ENCODE data around the gene AK2. TPM values are rescaled to one million over a fixed set of nuclear protein-coding genes. Genes with fewer than 3 reads are reported as not detected.
A peak's percentile ranks its signal among the peaks of the same experiment; 100 is the strongest.
"Not testable (repeated sequence)": the region's sequence is repeated elsewhere in the genome, so short reads cannot be mapped to it uniquely, and the experiment has no call there.

Gene AK2
- total RNA-seq, 1 experiment from 2014 or later: 326 TPM

GRCh38 chr1:32988665-32989064 lies 48.0 kb downstream of the AK2 start:
- in situ Hi-C loops (cut with HindIII; ENCODE audit: low pct_unique_long_range_greater_than_20kb, low sequenced_read_pairs): no loop called here
- no peak for DNase-seq (ENCODE audit: low read depth)

- in situ Hi-C loops (cut with HindIII; ENCODE audit: low pct_unique_long_range_greater_than_20kb, low sequenced_read_pairs): no loop called here
- no peak for DNase-seq (ENCODE audit: low read depth)
Measured at GRCh38 chr1:32985226-32985625, 51.5 kb downstream of the AK2 start.

DNA sequence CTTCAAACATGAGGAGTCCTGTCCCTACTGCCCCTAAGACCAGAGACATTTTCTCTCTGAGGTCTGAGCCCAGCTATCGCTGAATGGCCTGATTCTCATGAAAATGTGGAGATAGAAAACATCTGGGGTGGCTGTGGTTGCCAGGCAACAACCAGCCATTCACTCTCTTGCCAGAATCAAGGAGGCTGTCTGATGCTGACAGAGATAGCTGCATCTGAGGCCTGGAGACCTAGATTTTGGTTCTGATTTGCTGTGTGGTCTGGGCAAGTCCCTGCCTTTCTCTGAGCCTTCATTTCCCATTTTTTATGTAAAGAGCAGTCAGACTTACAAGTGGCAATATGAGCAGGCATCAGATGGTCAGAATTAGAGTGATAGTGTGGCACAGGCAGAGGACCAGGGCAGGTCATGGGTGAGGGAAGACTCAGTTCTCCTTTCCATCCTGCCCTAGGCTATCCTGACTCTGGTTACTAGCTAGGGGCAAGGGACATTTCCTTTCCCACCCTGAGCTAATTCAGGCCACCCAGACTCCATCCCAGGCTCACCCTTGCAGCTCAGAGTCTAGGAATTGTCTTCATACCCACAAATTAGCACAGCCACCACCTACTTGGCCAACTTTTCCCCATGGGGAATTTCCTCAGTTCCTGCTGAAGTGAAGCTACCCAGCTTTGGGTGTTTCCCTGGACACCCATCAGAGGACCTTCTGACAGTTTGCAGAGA lies 52.1 kb downstream of the AK2 start:
- DNase-seq (ENCODE audit: low read depth): no peak
- in situ Hi-C loops (cut with HindIII; ENCODE audit: low pct_unique_long_range_greater_than_20kb, low sequenced_read_pairs): no loop called here

- no peak for DNase-seq (ENCODE audit: low read depth)
- in situ Hi-C loops (cut with HindIII; ENCODE audit: low pct_unique_long_range_greater_than_20kb, low sequenced_read_pairs): no loop called here
Measured at GRCh38 chr1:32984090-32984454, 52.6 kb downstream of the AK2 start.

DNA sequence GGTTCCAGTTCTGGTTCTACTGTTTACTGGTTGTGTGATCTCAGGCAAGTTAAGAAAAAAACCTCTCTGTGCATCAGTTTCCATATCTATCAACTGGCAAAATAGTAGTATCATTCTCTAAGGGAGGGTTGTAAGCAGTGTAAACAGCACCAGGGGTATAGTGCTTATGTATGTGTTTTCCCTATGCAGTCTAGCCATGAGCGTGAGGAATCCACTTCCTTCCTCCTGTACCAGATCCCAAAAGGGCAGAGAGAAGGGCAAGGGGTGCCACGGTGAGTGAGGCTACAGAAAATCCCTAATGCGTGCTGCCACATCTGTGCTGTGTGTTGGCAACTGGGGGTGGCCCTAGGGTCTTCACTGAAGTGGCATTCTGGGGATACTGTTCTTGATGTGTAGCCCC lies 53.7 kb downstream of the AK2 start:
- no peak for DNase-seq (ENCODE audit: low read depth)
- in situ Hi-C loops (cut with HindIII; ENCODE audit: low pct_unique_long_range_greater_than_20kb, low sequenced_read_pairs): no loop called here

GRCh38 chr1:32981003-32981901 lies 55.4 kb downstream of the AK2 start:
- in situ Hi-C loops (cut with HindIII; ENCODE audit: low pct_unique_long_range_greater_than_20kb, low sequenced_read_pairs): no loop called here
- peak; percentile 91 for DNase-seq (ENCODE audit: low read depth)

DNA sequence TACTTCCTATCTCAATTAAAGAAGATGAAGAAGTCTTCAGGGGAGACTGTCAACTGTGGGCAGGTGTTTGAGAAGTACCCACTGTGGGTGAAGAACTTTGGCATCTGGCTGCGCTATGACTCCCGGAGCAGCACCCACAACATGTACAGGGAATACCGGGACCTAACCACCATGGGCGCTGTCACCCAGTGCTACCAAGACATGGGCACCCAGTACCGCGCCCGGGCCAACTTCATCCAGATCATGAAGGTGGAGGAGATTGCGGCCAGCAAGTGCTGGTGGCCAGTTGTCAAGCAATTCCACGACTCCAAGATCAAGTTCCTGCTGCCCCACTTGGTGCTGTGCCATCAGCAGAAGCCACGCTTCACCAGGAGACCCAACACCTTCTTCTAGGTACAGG lies 56.6 kb downstream of the AK2 start:
- in situ Hi-C loops (cut with HindIII; ENCODE audit: low pct_unique_long_range_greater_than_20kb, low sequenced_read_pairs): no loop called here
- no peak for DNase-seq (ENCODE audit: low read depth)

- DNase-seq (ENCODE audit: low read depth): no peak
- in situ Hi-C loops (cut with HindIII; ENCODE audit: low pct_unique_long_range_greater_than_20kb, low sequenced_read_pairs): no loop called here
Measured at GRCh38 chr1:32978854-32979253, 57.8 kb downstream of the AK2 start.

- in situ Hi-C loops (cut with HindIII; ENCODE audit: low pct_unique_long_range_greater_than_20kb, low sequenced_read_pairs): no loop called here
- DNase-seq (ENCODE audit: low read depth): no peak
Measured at GRCh38 chr1:32977546-32978087, 59.1 kb downstream of the AK2 start.

DNA sequence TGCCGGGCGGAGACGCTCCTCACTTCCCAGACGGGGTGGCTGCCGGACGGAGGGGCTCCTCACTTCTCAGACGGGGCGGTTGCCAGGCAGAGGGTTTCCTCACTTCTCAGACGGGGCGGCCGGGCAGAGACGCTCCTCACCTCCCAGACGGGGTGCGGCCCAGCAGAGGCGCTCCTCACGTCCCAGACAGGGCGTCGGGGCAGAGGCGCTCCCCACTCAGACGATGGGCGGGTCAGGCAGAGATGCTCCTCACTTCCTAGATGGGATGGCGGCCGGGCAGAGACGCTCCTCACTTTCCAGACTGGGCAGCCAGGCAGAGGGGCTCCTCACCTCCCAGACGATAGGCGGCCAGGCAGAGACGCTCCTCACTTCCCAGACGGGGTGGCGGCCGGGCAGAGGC lies 61.6 kb downstream of the AK2 start:
- in situ Hi-C loops (cut with HindIII; ENCODE audit: low pct_unique_long_range_greater_than_20kb, low sequenced_read_pairs); DNase-seq (ENCODE audit: low read depth): not testable (repeated sequence)

GRCh38 chr1:32973458-32973857 lies 63.2 kb downstream of the AK2 start:
- in situ Hi-C loops (cut with HindIII; ENCODE audit: low pct_unique_long_range_greater_than_20kb, low sequenced_read_pairs): not testable (repeated sequence)

DNA sequence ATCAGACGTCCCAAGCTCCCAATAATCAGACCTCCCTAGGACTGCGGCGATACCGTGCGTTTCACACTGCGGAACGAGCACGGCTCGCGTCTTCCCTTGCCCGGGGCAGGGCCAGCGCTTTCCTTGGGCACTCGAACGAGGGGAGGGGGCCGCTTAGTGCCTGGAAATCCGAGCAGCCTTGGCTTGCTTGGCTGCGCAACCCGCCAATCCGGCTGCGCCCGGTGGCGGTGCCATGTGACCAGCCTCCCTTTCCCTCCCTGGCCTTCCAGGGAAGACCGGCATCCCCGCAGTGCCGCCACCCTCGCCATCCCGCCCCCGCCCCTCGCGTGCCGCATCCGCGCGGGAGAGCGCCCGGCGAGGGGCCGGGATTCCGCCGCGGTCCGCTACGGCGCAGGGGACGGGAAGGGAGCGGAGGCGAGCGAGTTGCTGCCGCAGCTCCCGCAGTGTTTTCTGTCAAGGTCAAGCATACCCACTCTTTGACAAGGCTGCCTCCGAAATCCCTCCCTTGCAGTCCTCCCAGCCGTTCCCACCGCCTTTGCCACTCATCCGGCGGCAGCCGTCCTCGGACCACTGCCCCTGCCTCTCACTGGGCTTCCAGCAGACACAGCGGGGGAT lies 63.8 kb downstream of the AK2 start:
- in situ Hi-C loops (cut with HindIII; ENCODE audit: low pct_unique_long_range_greater_than_20kb, low sequenced_read_pairs): no loop called here
- no peak for DNase-seq (ENCODE audit: low read depth)

More at GRCh38 chr1:32973458-32973857, 63.2 kb downstream of the AK2 start:
- DNase-seq (ENCODE audit: low read depth): not testable (repeated sequence)

DNA sequence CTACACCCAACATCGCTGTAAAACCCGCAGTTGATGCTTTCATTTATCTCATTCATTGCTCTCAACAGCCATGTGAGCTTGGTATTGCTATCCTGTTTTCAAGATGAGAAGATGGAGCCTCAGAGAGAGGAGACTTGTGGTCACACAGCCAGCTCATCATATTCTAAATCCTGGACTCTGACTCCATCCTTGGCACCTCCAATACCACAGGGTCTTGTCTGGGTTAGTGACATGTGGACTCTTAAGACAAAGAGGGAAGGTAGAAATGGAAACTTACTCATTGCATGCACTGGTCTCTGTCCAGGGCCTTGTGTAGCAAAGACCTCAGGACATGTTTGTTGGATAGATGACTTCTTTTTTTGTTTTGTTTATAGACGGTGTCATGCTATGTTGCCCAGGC lies 65.1 kb downstream of the AK2 start:
- no peak for DNase-seq (ENCODE audit: low read depth)
- in situ Hi-C loops (cut with HindIII; ENCODE audit: low pct_unique_long_range_greater_than_20kb, low sequenced_read_pairs): no loop called here

DNA sequence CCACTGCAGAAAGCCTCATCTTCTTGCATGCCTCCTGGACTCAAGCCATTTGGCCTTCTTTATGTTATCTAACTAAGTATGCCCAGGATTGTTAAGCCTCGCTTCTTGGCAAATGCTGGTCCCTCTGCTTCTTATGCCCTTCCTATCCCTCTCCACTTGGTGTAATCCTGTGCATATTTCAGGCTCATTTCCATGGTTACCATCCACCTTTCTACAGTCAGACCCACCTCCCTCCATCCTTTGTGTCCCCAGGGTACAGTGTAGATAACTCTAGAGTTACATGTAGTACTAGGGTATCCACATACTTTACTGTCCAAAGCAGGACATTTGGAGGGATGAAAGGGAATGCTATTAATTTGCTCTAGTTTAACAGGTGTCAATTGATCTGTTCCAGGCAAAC lies 65.5 kb downstream of the AK2 start:
- no peak for DNase-seq (ENCODE audit: low read depth)
- in situ Hi-C loops (cut with HindIII; ENCODE audit: low pct_unique_long_range_greater_than_20kb, low sequenced_read_pairs): no loop called here

DNA sequence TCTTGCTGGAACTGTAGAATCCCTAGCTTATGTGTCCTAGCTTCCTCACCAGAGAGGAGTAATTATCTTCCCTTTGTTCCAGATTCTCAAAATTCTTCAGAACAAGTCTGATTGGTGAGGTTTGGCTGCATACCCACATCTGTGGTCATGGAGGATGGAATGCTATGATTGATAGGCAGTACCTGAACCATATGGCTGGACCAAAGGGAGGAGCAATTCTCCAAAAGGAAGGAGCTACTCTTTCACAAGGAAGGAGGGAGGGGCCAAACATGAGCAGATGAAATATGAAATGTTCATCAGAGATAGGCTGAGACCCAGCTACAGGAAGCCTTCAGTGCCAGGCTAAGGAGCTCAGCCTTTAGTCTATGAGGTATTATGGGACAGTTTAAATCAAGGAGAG lies 67.1 kb downstream of the AK2 start:
- DNase-seq (ENCODE audit: low read depth): no peak
- in situ Hi-C loops (cut with HindIII; ENCODE audit: low pct_unique_long_range_greater_than_20kb, low sequenced_read_pairs): no loop called here

GRCh38 chr1:32967888-32968568 lies 68.7 kb downstream of the AK2 start:
- DNase-seq (ENCODE audit: low read depth): no peak
- in situ Hi-C loops (cut with HindIII; ENCODE audit: low pct_unique_long_range_greater_than_20kb, low sequenced_read_pairs): no loop called here

DNA sequence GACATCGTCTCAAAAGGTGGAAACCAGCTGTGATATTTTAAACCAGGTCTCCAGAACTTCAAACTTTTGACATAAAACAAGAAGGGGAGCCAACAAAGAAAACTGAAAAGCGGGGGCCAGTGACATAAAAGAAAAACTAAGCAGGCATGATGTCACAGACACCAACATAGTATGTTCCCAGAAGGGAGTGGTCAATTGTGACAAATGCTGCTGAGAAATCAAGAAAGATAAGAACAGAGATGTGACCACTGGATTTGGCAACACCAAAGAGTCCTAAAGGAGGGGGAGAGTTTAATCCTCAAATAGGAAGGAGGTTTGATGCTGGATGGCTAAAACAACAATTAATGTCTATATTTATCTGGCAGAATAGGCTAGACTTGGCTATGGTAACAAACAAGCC lies 69.8 kb downstream of the AK2 start:
- in situ Hi-C loops (cut with HindIII; ENCODE audit: low pct_unique_long_range_greater_than_20kb, low sequenced_read_pairs): no loop called here
- DNase-seq (ENCODE audit: low read depth): no peak

- in situ Hi-C loops (cut with HindIII; ENCODE audit: low pct_unique_long_range_greater_than_20kb, low sequenced_read_pairs): no loop called here
- no peak for DNase-seq (ENCODE audit: low read depth)
Measured at GRCh38 chr1:32965251-32965747, 71.4 kb downstream of the AK2 start.
